Measurements from ENCODE around the gene POLA2. TPM values are rescaled to one million over a fixed set of nuclear protein-coding genes. Genes with fewer than 3 reads are reported as not detected.
A peak's percentile ranks its signal among the peaks of the same experiment; 100 is the strongest.
"Not testable (repeated sequence)": the region's sequence is repeated elsewhere in the genome, so short reads cannot be mapped to it uniquely, and the experiment has no call there.

The POLA2 gene
- total and polyA plus RNA-seq, 11 donors, result 3.2 to 9.0 (median 4.3) TPM

DNA sequence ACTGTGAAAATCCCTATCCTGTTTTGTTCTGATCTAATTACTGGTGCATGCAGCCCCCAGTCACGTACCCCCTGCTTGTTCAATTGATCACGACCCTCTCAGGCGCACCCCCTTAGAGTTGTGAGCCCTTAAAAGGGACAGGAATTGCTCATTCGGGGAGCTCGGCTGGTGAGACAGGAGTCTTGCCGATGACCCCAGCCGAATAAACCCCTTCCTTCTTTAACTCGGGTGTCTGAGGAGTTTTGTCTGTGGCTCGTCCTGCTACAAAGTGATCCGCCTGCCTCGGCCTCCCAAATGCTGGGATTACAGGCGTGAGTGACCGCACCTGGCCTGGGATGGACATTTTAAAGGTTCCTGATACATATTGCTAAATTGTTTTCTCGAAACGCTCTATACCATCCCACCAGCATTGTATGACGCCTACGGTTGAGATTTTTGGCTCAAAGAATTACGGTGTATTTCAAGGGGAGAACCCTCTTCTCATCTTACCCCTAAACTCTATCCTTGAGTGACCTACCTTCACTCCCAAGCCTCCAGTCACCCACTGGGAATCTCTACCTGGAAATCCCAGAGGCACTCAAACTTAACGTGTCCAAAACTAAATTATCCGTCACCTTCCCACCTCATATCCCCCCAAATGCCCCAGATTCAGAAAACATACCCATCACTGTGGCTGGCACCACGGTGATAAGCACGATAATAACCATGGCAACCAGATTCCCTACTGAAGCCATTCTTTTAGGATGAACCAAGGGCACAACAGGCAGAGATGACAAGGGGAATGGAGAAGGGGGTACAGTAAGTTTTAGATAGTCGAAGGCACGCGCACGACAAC is 789 bp upstream of the POLA2 start:
- WGBS, 4 donors, result 64 to 66% (median 65%) methylated on average over 24 to 26 of the region's 26 CpGs
- H3K36me3 ChIP-seq, result peaks cover 0 to 4% (median 0%) of the 10 kb centered on the region in 9 donors
- DNase-seq (no peak), ATAC-seq (no peak)
- H3K27me3 ChIP-seq, result no peaks in the 10 kb centered on the region
- intact Hi-C loops (cut with DNase I), result loop anchor here in 1 of 10 donors (5.0 kb wide), 1 partner anchor 71 kb away; the partner anchor contains the start of gene DPF2
- peak overlapping the region; percentile 71 to 96 (median 92) for H3K27ac ChIP-seq
- H3K9me3 ChIP-seq, result no peaks in the 10 kb centered on the region
- H3K4me1 ChIP-seq, result peaks cover 0 to 21% (median 11%) of the 10 kb centered on the region in 12 donors
- peak overlapping the region; percentile 57 to 85 (median 76) for H3K4me3 ChIP-seq
- no peak for TF ChIP-seq POLR2A (IDR thresholded peaks at IDR 0.05)
- TF ChIP-seq, protein P1, sequence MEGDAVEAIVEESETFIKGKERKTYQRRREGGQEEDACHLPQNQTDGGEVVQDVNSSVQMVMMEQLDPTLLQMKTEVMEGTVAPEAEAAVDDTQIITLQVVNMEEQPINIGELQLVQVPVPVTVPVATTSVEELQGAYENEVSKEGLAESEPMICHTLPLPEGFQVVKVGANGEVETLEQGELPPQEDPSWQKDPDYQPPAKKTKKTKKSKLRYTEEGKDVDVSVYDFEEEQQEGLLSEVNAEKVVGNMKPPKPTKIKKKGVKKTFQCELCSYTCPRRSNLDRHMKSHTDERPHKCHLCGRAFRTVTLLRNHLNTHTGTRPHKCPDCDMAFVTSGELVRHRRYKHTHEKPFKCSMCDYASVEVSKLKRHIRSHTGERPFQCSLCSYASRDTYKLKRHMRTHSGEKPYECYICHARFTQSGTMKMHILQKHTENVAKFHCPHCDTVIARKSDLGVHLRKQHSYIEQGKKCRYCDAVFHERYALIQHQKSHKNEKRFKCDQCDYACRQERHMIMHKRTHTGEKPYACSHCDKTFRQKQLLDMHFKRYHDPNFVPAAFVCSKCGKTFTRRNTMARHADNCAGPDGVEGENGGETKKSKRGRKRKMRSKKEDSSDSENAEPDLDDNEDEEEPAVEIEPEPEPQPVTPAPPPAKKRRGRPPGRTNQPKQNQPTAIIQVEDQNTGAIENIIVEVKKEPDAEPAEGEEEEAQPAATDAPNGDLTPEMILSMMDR (IDR thresholded peaks at IDR 0.05), result no peak

DNA sequence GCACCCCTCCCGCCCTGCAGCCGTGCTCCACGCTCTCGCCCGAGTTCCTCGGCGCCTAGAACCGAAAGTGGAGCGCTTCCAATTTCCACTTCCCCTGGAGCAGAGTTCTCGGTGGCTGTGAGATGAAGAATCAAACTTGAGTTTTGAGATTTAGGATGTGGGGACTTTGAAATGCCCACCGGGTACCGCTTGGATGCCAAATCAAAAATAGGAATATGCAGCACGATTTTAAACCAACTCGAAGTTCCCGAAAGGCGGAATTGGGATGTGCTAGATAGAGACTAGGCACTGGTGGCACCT is 569 bp downstream of the POLA2 start:
- H3K4me1 ChIP-seq, result peaks cover 0 to 21% (median 11%) of the 10 kb centered on the region in 12 donors
- no peak for TF ChIP-seq POLR2A (IDR thresholded peaks at IDR 0.05)
- TF ChIP-seq, protein P1 (IDR thresholded peaks at IDR 0.05), result no peak
- peaks cover 0 to 15% (median 5%) of the 10 kb centered on the region in 9 donors for H3K36me3 ChIP-seq
- H3K27me3 ChIP-seq, result no peaks in the 10 kb centered on the region
- H3K9me3 ChIP-seq, result no peaks in the 10 kb centered on the region
- WGBS, 4 donors, result 0 to 2% (median 1%) methylated on average over 15 to 16 of the region's 16 CpGs
- H3K27ac ChIP-seq, result peak overlapping the region; percentile 71 to 96 (median 92)
- peak overlapping the region; percentile 57 to 85 (median 76) for H3K4me3 ChIP-seq
- DNase-seq, result no peak
- intact Hi-C loops (cut with DNase I), result loop anchor here in 1 of 10 donors (5.0 kb wide), 1 partner anchor 70 kb away; the partner anchor contains the start of gene DPF2
- peak in 2 of 4 donors; percentile 40 to 57 for ATAC-seq

DNA sequence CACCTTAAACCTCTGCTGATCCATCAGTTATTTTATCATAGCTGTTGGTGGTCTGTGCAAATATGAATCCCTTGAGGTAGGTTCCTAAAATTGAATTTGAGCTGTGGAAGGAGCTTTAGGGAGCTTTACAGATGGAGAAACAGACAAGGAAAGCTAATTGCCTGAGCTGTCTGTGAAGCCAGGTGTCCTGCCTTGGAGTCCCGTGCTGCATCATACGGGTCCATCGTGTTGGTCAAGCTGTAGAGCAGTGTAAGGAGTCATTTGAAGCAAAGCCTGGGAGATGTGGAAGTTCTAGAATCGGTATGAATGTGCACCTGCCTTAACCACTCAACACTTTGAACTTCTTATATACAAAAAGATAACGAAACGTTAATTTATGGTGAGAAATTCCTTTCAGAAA is 1.0 kb downstream of the POLA2 start:
- intact Hi-C loops (cut with DNase I), result loop anchor here in 1 of 10 donors (5.0 kb wide), 1 partner anchor 70 kb away; the partner anchor contains the start of gene DPF2
- Histone ChIP-seq H3K36me3 (peaks cover 0 to 19% (median 10%) of the 10 kb centered on the region in 9 donors), H3K27ac (peak overlapping the region in 10 of 12 donors; percentile 89 to 96 (median 94)), H3K9me3 (no peaks in the 10 kb centered on the region), H3K4me1 (peaks cover 0 to 21% (median 11%) of the 10 kb centered on the region in 12 donors), H3K27me3 (no peaks in the 10 kb centered on the region), H3K4me3 (peak overlapping the region; percentile 57 to 85 (median 76))
- no peak for TF ChIP-seq POLR2A (IDR thresholded peaks at IDR 0.05)
- TF ChIP-seq, protein P1 (IDR thresholded peaks at IDR 0.05), result no peak
- ATAC-seq, result no peak
- DNase-seq, result no peak
- 36 to 47% (median 43%) methylated on average over 6 of the region's 6 CpGs for WGBS, 4 donors

DNA sequence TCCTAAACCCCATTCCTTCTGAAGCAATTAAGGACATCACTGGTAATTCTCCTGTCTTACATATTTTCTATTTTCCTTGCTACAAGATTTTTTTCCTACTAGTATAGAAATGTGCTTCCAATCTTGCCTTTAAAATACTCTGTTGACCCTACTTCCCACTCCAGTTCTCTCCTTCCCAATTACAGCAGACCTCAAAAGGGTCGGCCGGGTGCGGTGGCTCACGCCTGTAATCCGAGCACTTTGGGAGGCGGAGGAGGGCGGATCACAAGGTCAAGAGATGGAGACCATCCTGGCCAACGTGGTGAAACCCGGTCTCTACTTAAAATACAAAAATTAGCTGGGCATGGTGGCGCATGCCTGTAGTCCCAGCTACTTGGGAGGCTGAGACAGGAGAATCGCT is 3.0 kb downstream of the POLA2 start:
- DNase-seq, H3K27me3 ChIP-seq, ATAC-seq, H3K4me3 ChIP-seq, H3K9me3 ChIP-seq, H3K27ac ChIP-seq: not testable (repeated sequence)
- intact Hi-C loops (cut with DNase I), result loop anchor here in 1 of 10 donors (5.0 kb wide), 1 partner anchor 68 kb away; the partner anchor contains the start of gene DPF2
- peaks cover 0 to 39% (median 27%) of the 10 kb centered on the region in 9 donors for H3K36me3 ChIP-seq
- 90 to 95% (median 93%) methylated on average over 11 of the region's 11 CpGs for WGBS, 4 donors
- peaks cover 0 to 21% (median 11%) of the 10 kb centered on the region in 12 donors for H3K4me1 ChIP-seq

All from heart left ventricle (tissue), 16 donors.